Breast epithelium (tissue), 3 donors: ENCODE results near the gene ADAM23.

Source experiments
- POLR2A ChIP-seq: fragments of 450-650 bp; IDR thresholded peaks from one replicate; pipeline ENCODE4 v1.6.1; 2016; ENCODE audit warnings: antibody characterized with exemption, mild to moderate bottlenecking, moderate library complexity
- TF ChIP-seq, protein P1 (sequence below), 3 donors: fragments of 450-650 bp; IDR thresholded peaks; one replicate each; pipeline ENCODE4 v1.5.1; 2016 to 2017; ENCODE audit warnings: antibody characterized with exemption in 3 of 3, mild to moderate bottlenecking in 3 of 3, moderate library complexity in 3 of 3

DNA sequence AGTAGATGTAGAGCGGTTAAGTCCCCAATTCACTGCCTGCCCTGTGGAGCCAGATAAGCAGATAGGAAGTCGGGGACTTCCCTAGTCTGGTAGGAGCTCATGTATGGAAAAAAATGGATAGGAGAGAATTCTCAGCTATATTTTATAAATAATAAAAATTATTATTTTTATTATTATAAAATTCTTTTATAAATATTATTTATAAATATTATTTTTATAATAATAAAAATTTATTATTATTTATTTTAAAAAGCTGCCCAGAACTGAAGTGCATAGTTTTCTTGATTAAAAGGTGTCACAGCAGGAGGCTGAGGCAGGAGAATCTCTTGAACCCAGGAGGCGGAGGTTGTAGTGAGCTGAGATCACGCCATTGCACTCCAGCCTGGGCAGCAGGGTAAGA, 97.4 kb downstream of the ADAM23 start:
- TF ChIP-seq, protein P1, sequence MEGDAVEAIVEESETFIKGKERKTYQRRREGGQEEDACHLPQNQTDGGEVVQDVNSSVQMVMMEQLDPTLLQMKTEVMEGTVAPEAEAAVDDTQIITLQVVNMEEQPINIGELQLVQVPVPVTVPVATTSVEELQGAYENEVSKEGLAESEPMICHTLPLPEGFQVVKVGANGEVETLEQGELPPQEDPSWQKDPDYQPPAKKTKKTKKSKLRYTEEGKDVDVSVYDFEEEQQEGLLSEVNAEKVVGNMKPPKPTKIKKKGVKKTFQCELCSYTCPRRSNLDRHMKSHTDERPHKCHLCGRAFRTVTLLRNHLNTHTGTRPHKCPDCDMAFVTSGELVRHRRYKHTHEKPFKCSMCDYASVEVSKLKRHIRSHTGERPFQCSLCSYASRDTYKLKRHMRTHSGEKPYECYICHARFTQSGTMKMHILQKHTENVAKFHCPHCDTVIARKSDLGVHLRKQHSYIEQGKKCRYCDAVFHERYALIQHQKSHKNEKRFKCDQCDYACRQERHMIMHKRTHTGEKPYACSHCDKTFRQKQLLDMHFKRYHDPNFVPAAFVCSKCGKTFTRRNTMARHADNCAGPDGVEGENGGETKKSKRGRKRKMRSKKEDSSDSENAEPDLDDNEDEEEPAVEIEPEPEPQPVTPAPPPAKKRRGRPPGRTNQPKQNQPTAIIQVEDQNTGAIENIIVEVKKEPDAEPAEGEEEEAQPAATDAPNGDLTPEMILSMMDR (IDR thresholded peaks at IDR 0.05), result no peak
- no peak for TF ChIP-seq POLR2A
